HFF-Myc (cell line): ENCODE results near the gene FRMD4B.
"Not testable (repeated sequence)": the region's sequence is repeated elsewhere in the genome, so short reads cannot be mapped to it uniquely, and the experiment has no call there.

Source experiments
- DNase-seq: peaks from one replicate; pipeline ENCODE4 v3.0.0-alpha.2; 2011; ENCODE audit warnings: low read depth; ENCODE audit errors: extremely low read depth
- H3K4me3 ChIP-seq: replicated peaks from 2 replicates; pipeline ENCODE4 v1.5.1; 2011; ENCODE audit warnings: low read depth, mild to moderate bottlenecking, control low read depth, low read length
- TF ChIP-seq, protein P1 (sequence below): IDR thresholded peaks from 2 replicates; pipeline ENCODE4 v1.5.1; 2012; ENCODE audit warnings: mild to moderate bottlenecking, low read depth, low read length, control low read depth; ENCODE audit errors: missing control alignments

FRMD4B gene

DNA sequence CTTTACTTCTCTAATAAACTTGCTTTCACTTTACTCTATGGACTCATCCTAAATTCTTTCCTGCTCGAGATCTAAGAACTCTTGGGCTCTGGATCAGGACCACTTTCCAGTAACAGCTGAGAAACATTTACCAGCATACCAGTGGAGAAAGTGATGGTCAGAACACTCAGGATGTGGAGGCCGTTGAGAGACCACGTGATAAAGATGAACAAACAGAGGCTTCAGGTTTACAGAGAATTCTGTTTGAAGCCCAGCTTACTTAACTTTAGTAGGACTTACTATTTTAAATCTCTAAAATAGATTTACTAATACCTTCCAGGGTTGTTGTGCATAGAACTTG is 57.0 kb downstream of the FRMD4B start:
- TF ChIP-seq, protein P1, sequence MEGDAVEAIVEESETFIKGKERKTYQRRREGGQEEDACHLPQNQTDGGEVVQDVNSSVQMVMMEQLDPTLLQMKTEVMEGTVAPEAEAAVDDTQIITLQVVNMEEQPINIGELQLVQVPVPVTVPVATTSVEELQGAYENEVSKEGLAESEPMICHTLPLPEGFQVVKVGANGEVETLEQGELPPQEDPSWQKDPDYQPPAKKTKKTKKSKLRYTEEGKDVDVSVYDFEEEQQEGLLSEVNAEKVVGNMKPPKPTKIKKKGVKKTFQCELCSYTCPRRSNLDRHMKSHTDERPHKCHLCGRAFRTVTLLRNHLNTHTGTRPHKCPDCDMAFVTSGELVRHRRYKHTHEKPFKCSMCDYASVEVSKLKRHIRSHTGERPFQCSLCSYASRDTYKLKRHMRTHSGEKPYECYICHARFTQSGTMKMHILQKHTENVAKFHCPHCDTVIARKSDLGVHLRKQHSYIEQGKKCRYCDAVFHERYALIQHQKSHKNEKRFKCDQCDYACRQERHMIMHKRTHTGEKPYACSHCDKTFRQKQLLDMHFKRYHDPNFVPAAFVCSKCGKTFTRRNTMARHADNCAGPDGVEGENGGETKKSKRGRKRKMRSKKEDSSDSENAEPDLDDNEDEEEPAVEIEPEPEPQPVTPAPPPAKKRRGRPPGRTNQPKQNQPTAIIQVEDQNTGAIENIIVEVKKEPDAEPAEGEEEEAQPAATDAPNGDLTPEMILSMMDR = no peak
- no peak for DNase-seq
- no peak overlapping the region for H3K4me3 ChIP-seq

DNA sequence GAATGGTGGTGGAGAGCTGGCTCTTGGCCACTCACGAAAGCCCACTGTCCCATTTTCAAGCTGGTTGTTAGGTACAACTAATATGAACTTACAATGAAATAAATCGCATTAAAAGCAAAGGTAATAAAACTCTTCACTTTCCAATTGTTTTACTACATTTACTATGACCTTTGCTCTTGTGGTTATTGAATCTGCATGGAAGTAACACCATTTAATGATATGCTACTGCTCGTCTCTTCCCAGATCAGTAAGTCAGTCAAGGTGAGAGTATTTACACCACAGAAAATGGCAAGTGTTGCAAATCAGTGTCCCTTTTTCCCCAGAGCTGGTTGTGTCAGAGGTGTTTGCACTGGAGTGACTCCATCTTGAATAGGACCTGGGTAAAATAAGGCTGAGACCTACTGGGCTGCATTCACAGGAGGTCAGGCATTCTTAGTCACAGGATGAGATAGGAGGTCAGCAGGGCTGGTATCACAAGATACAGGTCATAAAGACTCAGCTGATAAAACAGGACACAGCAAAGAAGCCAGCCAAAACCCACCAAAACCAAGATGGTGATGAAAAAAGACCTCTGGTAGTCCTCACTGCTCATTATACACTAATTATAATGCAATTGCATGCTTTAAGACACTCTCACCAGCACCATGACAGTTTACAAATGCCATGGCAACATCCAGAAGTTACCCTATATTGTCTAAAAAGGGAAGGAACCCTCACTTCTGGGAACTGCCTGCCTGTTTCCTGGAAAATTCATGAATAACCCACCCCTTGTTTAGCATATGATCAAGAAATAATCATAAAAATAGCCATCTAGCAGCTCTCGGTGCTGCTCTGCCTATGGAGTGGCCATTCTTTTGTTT is 57.6 kb downstream of the FRMD4B start:
- TF ChIP-seq, protein P1 = no peak

DNA sequence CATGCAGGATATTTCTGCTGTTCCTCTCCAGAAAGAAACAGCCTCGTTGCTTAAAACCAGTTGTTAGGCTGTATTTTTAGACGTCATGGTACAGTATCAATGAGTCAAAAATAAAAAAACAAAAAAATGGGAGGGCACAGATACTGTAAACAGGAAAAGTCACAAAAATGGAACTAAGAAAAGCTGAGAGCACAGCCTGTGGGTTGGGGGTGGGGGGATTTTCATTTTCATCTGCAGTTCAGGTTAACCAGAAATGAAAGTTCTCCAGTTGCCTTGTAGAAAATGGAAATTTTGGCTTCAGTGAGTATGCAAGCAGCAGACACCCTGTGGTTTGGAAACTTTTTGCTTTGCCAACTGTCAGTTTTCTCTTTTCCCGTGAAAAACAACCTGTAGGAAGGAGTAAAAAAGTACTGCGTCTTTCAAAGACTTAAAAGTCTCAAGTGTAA is 59.0 kb downstream of the FRMD4B start:
- no peak overlapping the region for H3K4me3 ChIP-seq
- TF ChIP-seq, protein P1 = no peak
- no peak for DNase-seq

More for the DNA sequence above, 57.6 kb downstream of the FRMD4B start:
- DNase-seq = no peak
- H3K4me3 ChIP-seq = no peak overlapping the region

DNA sequence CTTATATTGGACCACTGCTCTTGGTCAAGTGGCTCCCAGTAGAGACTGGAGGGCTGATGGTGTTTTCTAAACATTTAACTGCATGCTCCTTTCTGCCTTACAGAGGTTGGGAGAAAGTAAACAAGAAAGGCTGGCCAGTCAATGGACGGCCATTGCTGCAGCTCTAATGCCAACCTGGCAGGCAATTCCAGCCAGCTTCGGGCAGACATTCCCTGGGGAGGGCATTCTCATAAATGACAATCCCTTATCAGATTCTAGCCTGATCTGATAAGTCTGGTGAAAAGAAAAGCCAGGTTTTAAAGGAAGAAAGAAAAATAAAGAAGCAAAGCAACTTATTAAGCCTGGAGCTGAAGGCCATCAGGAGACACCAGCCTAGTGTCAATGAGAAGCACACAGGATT is 60.7 kb downstream of the FRMD4B start:
- DNase-seq = no peak
- H3K4me3 ChIP-seq = no peak overlapping the region
- TF ChIP-seq, protein P1 = no peak

DNA sequence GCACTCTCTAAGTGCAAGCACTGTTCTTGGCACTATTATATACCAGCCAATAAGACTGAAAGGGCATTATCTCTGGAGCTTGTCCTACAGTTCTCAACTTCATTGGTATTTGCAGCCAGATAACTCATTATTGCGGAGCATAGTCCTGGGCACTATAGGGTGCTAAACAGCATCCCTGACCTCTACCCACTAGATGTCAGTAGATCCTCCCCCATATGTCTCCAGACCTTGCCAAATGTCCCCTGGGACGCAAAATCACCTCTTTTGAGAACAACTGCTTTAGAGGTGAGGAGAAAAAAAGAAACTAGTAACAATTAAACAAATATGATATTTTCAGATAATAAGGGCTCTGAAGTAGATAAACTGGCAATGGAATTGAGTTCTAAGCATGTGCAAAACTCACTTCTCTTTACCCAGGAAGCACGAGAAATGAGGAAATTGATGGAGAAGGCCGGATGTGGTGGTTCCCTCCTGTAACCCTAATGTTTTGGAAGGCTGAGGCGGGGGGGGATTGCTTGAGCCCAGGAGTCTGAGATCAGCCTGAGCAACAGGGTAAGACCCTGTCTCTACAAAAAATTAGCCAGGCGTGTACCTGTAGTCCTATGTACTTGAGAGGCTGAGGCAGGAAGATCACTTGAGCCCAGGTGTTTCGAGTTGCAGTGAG is 61.4 kb downstream of the FRMD4B start:
- no peak for DNase-seq
- TF ChIP-seq, protein P1 = peak; percentile 13
- H3K4me3 ChIP-seq = no peak overlapping the region

DNA sequence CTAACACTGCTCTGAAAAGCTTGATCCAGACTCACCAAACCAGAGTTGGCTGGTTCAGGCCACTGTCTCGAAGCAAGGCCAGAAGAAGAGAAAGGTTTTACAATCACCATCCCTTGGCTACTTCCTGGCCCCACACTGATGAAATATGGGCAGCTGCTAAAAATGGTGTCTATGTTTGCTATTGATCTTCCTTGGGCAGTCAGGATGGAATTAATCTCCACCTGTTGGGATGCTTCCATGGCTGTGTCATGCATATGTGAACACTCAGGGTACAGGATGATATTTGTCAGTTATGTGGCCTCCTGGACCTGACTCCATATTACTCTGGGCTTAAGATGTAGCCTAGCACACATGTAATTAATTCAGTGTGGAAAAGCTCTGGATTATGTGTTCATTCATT is 61.9 kb downstream of the FRMD4B start:
- no peak overlapping the region for H3K4me3 ChIP-seq
- TF ChIP-seq, protein P1 = no peak
- DNase-seq = no peak

DNA sequence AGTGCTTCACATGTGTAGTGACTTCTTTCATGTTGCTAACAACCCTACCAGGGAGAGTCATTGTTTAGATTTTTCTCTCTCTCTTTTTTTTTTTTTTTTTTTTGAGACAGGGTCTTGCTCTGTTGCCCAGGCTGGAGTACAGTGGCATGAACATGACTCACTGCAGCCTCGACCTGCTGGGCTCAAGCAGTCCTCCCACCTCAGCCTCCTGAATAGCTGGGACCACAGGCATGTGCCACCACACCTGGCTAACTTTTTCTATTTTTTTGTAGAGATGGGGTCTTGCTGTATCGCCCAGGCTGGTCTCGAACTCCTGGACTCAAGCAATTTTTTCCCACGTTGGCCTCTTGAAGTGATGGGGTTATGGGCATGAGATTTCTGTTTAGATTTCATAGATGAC is 63.4 kb downstream of the FRMD4B start:
- H3K4me3 ChIP-seq, DNase-seq: not testable (repeated sequence)
